ENCODE data around the gene LCN1.

DNA sequence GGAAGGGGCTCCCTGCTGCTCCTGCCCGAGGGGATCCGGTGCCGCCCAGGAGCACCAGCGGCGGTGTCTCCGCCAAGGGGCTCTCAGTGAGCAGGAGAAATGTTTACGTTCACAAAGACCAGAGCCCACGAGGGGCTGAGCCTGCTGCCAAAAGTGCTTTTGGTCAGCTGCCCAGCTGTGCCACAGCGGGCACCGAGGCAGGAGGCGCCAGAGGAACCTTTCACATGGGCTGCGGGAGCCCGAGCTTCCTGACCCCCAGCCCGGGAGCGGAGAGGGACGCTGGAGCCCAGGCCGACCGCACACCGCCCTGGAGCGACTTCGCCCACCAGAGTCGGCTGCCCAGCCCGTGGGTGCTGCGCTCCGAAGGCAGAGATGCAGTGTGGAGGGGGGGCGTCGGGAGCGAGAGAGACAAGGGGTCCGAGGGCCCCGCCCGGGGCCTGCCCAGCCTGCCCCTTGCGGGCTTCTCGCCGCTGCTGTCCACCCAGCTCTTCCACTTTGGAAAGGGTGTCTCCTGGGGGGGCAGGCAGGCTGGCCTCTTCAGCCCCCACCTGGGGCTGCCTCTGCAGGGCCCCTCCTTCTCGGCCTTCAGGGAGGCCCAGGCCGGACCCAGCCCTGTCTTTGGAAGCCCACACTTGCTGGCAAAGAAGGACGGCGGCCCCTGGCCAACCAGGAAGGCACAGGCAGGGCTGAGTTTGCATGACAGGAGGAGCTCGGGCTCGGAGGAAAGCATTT, 33.8 kb upstream of the LCN1 start:
- TF ChIP-seq, protein P1, sequence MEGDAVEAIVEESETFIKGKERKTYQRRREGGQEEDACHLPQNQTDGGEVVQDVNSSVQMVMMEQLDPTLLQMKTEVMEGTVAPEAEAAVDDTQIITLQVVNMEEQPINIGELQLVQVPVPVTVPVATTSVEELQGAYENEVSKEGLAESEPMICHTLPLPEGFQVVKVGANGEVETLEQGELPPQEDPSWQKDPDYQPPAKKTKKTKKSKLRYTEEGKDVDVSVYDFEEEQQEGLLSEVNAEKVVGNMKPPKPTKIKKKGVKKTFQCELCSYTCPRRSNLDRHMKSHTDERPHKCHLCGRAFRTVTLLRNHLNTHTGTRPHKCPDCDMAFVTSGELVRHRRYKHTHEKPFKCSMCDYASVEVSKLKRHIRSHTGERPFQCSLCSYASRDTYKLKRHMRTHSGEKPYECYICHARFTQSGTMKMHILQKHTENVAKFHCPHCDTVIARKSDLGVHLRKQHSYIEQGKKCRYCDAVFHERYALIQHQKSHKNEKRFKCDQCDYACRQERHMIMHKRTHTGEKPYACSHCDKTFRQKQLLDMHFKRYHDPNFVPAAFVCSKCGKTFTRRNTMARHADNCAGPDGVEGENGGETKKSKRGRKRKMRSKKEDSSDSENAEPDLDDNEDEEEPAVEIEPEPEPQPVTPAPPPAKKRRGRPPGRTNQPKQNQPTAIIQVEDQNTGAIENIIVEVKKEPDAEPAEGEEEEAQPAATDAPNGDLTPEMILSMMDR (conservative IDR thresholded peaks at IDR 0.05; ENCODE audit: low read depth, low read length), result no peak
- TF ChIP-seq POLR2A (IDR thresholded peaks at IDR 0.05; ENCODE audit: low read depth, low read length) (no peak), CEBPB (IDR thresholded peaks at IDR 0.05; ENCODE audit: low read depth, low read length) (no peak), MAZ (IDR thresholded peaks at IDR 0.05; ENCODE audit: borderline replicate concordance, low read depth, low read length) (no peak), BHLHE40 (IDR thresholded peaks at IDR 0.05; ENCODE audit: low read depth, low read length) (no peak), RCOR1 (IDR thresholded peaks at IDR 0.05; ENCODE audit: insufficient replicate concordance, low read length) (no peak), MXI1 (IDR thresholded peaks at IDR 0.05; ENCODE audit: borderline replicate concordance, low read depth, low read length) (no peak)

All from IMR-90 (cell line).